Measurements from ENCODE around the gene TLE6. TPM values are rescaled to one million over a fixed set of nuclear protein-coding genes. Genes with fewer than 3 reads are reported as not detected.

TLE6 gene
- total and polyA plus RNA-seq, 2 of the 13 experiments (the other 11 are each of a cell fraction or from before 2014, with no cell fraction given): 0.24 to 5.5 TPM

DNA sequence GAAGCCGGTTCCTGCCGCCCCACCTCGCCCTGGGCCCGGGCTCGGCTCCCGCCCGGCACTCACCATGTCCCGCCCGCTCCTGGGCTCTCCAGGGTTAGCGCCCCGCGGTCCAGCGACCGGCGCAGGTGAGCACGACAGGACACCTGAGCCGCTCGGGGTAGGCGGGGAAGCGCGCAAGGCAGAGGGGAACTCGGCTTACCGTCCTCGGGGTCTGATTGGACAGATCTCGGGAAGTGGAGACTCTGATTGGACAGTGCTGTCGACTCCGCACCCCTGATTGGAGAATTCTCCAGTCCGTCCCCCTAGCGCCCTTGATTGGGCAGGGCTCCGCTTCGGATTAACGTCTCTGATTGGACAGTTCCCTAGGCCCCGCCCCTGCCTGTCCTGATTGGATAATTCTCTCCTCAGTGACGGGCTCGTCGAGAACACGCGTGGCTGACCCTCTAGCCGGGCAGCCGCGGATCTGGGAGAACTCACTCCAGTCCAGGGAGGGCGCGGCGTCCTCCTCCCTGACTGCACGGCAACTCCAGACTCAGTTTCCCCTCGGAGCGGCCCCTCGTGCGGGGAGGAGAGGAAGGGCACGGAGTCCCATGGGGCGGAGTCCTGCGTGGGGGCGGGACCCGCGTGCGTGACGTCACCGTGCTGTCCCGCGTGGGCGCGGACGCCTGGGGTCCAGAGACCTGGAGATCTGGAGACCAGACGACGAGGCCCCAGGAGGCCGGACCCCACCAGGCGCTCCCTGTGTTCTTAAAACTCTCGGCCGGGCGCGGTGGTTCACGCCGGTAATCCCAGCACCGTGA lies 32.4 kb upstream of the TLE6 start, which contains the start of gene ZNF77 (continued):
- TF ChIP-seq, protein P1, sequence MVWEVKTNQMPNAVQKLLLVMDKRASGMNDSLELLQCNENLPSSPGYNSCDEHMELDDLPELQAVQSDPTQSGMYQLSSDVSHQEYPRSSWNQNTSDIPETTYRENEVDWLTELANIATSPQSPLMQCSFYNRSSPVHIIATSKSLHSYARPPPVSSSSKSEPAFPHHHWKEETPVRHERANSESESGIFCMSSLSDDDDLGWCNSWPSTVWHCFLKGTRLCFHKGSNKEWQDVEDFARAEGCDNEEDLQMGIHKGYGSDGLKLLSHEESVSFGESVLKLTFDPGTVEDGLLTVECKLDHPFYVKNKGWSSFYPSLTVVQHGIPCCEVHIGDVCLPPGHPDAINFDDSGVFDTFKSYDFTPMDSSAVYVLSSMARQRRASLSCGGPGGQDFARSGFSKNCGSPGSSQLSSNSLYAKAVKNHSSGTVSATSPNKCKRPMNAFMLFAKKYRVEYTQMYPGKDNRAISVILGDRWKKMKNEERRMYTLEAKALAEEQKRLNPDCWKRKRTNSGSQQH (CRISPR knock-in tag; IDR thresholded peaks at IDR 0.05; ENCODE audit: low read depth): no peak; the same call in 1 of the 2 replicates
- TF ChIP-seq SATB2 (CRISPR knock-in tag; IDR thresholded peaks at IDR 0.05) (no peak), BORCS8-MEF2B (CRISPR knock-in tag; IDR thresholded peaks at IDR 0.05) (peak; percentile 69; the same call in 1 of the 2 replicates), ZNF614 (CRISPR knock-in tag; IDR thresholded peaks at IDR 0.05; ENCODE audit: borderline replicate concordance) (0 out of 2 replicates have a peak, but pooled peaks have one; percentile 14), ZFP36L1 (CRISPR knock-in tag; IDR thresholded peaks at IDR 0.05) (peak; percentile 74; the same call in 1 of the 2 replicates), SRSF9 (IDR thresholded peaks at IDR 0.05; ENCODE audit: borderline replicate concordance, insufficient read depth, low read depth, low read length, poor library complexity, severe bottlenecking) (no peak), CTCF (CRISPR knock-in tag; IDR thresholded peaks at IDR 0.05) (0 out of 2 replicates have a peak, but pooled peaks have one; percentile 13), ZFP41 (CRISPR knock-in tag; IDR thresholded peaks at IDR 0.05; ENCODE audit: borderline replicate concordance) (no peak), ZNF607 (CRISPR knock-in tag; IDR thresholded peaks at IDR 0.05; ENCODE audit: borderline replicate concordance) (no peak; the same call in 1 of the 2 replicates), ZNF850 (CRISPR knock-in tag; conservative IDR thresholded peaks at IDR 0.05) (no peak), TBX3 (IDR thresholded peaks at IDR 0.05; ENCODE audit: borderline replicate concordance) (no peak), RFXANK (CRISPR knock-in tag; IDR thresholded peaks at IDR 0.05) (no peak), USF2 (IDR thresholded peaks at IDR 0.05; ENCODE audit: low read depth, low read length) (no peak), USF2 (CRISPR knock-in tag; IDR thresholded peaks at IDR 0.05; ENCODE audit: borderline replicate concordance) (no peak; the same call in 1 of the 2 replicates), ZNF124 (CRISPR knock-in tag; IDR thresholded peaks at IDR 0.05) (peak; percentile 76), ZBTB43 (CRISPR knock-in tag; conservative IDR thresholded peaks at IDR 0.05) (0 out of 2 replicates have a peak, but pooled peaks have one; percentile 19), CBFB (CRISPR knock-in tag; IDR thresholded peaks at IDR 0.05) (peak; percentile 48), PHF8 (CRISPR knock-in tag; IDR thresholded peaks at IDR 0.05) (peak; percentile 88)
- TF ChIP-seq, protein P2, sequence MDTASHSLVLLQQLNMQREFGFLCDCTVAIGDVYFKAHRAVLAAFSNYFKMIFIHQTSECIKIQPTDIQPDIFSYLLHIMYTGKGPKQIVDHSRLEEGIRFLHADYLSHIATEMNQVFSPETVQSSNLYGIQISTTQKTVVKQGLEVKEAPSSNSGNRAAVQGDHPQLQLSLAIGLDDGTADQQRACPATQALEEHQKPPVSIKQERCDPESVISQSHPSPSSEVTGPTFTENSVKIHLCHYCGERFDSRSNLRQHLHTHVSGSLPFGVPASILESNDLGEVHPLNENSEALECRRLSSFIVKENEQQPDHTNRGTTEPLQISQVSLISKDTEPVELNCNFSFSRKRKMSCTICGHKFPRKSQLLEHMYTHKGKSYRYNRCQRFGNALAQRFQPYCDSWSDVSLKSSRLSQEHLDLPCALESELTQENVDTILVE (CRISPR knock-in tag; IDR thresholded peaks at IDR 0.05): peak; percentile 80

All from HepG2 (cell line).